Tibial nerve (tissue), 4 donors: ENCODE data around the gene PMF1.

ENCODE experiments used
- CTCF ChIP-seq, 5 experiments: fragments of 200-600 bp in 3 of 5; fragments of 450-650 bp in 2 of 5; sonication (generic) in 3 of 5; IDR thresholded peaks; one replicate each; pipeline ENCODE4 v1.5.1; 2016 to 2019; ENCODE audit warnings: antibody characterized with exemption in 5 of 5, mild to moderate bottlenecking in 3 of 5, moderate library complexity in 2 of 5
- EP300 ChIP-seq, 2 donors: sonication (generic); formaldehyde crosslinking; IDR thresholded peaks; one replicate each; pipeline ENCODE4 v1.6.1; 2017; ENCODE audit warnings: antibody characterized with exemption in 2 of 2, mild to moderate bottlenecking in 1 of 2
- POLR2A ChIP-seq, 2 donors: fragments of 450-650 bp; IDR thresholded peaks; one replicate each; pipeline ENCODE4 v1.6.1; 2017; ENCODE audit warnings: antibody characterized with exemption in 2 of 2, mild to moderate bottlenecking in 2 of 2, moderate library complexity in 2 of 2

- TF ChIP-seq CTCF (IDR thresholded peaks at IDR 0.05) (no peak), EP300 (IDR thresholded peaks at IDR 0.05) (no peak), POLR2A (IDR thresholded peaks at IDR 0.05) (no peak)
These were observed 48.1 kb downstream of the PMF1 start for GRCh38 chr1:156260896-156261295.
